Hepatocyte (in vitro differentiated cells): ENCODE results near the gene OPA3.

Experiments
- EZH2 ChIP-seq: fragments of 200-600 bp; sonication (generic); IDR thresholded peaks from 2 replicates; pipeline ENCODE4 v1.6.1; 2016; ENCODE audit warnings: antibody characterized with exemption, mild to moderate bottlenecking, borderline replicate concordance
- EZH2phosphoT487 ChIP-seq: fragments of 200-600 bp; sonication (generic); IDR thresholded peaks from one replicate; pipeline ENCODE4 v1.6.1; 2018; ENCODE audit warnings: antibody characterized with exemption, mild to moderate bottlenecking, low read depth, moderate library complexity; ENCODE audit not compliant: unreplicated experiment, severe bottlenecking
- TF ChIP-seq, protein P1 (sequence below): fragments of 200-600 bp; sonication (generic); IDR thresholded peaks from 2 replicates; pipeline ENCODE4 v1.5.1; 2016; ENCODE audit warnings: antibody characterized with exemption, mild to moderate bottlenecking; ENCODE audit not compliant: poor library complexity

DNA sequence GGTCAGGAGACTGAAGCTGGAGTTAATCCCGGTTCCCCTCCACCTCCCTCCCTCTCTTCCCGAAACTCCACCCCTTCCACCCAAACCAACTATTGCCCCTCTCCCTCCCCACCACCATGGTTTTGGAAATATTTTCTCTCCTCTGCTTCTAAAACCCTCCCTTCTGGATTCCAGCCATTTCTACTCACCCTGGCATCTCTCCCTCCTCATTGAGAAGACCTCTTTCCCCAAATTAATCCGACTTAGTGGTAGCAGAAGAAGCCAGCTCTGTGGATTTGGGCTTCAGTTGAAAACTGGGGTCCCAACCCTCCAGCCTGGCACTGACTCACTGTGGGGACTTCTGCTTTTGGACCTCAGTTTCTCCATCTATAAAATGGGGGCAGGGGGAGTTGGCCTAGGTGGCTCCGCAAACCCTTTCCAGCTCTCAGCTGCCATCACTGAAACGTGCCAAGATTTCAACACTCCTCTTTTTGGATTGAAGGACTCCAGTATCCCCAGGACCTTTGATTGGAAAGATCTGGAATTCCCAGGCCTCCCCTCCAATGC, 15.8 kb upstream of the OPA3 start:
- TF ChIP-seq, protein P1, sequence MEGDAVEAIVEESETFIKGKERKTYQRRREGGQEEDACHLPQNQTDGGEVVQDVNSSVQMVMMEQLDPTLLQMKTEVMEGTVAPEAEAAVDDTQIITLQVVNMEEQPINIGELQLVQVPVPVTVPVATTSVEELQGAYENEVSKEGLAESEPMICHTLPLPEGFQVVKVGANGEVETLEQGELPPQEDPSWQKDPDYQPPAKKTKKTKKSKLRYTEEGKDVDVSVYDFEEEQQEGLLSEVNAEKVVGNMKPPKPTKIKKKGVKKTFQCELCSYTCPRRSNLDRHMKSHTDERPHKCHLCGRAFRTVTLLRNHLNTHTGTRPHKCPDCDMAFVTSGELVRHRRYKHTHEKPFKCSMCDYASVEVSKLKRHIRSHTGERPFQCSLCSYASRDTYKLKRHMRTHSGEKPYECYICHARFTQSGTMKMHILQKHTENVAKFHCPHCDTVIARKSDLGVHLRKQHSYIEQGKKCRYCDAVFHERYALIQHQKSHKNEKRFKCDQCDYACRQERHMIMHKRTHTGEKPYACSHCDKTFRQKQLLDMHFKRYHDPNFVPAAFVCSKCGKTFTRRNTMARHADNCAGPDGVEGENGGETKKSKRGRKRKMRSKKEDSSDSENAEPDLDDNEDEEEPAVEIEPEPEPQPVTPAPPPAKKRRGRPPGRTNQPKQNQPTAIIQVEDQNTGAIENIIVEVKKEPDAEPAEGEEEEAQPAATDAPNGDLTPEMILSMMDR, result no peak
- TF ChIP-seq EZH2phosphoT487 (peak; percentile 37), EZH2 (no peak)
